ENCODE data around the gene CASP7.
"Not testable (repeated sequence)": the region's sequence is repeated elsewhere in the genome, so short reads cannot be mapped to it uniquely, and the experiment has no call there.

CASP7 gene

GRCh38 chr10:113754768-113755167 is 75.1 kb downstream of the CASP7 start:
- DNase-seq: no peak

- no peak for DNase-seq
Measured at GRCh38 chr10:113756940-113757543, 77.3 kb downstream of the CASP7 start.

GRCh38 chr10:113762083-113762482 is 82.4 kb downstream of the CASP7 start:
- DNase-seq: no peak

- no peak for DNase-seq
Measured at GRCh38 chr10:113764582-113764981, 84.9 kb downstream of the CASP7 start.

GRCh38 chr10:113765910-113766309 is 86.2 kb downstream of the CASP7 start:
- DNase-seq: no peak

- DNase-seq: no peak
Measured at GRCh38 chr10:113767222-113767621, 87.5 kb downstream of the CASP7 start.

- no peak for DNase-seq
Measured at GRCh38 chr10:113770346-113770745, 90.6 kb downstream of the CASP7 start.

- DNase-seq: not testable (repeated sequence)
Measured at GRCh38 chr10:113771131-113771530, 91.4 kb downstream of the CASP7 start.

GRCh38 chr10:113775686-113776294 is 96.1 kb downstream of the CASP7 start:
- DNase-seq: no peak

GRCh38 chr10:113776553-113776952 is 96.8 kb downstream of the CASP7 start:
- DNase-seq: no peak
